ENCODE measurements around the gene SMIM29. TPM values are rescaled to one million over a fixed set of nuclear protein-coding genes. Genes with fewer than 3 reads are reported as not detected.

Gene SMIM29
- total RNA-seq, 1 experiment from 2014 or later, result 25.1 TPM

- TF ChIP-seq SIN3A (IDR thresholded peaks at IDR 0.05; ENCODE audit: low read depth), result no peak
These were observed 36.0 kb upstream of the SMIM29 start (continued) for GRCh38 chr6:34284563-34285447.

- H3K4me1 ChIP-seq (ENCODE audit: control insufficient read depth in 1 of 2, insufficient read depth in 2 of 2, low read length in 2 of 2), result no peaks in the 10 kb centered on the region
- no peaks in the 10 kb centered on the region for H3K79me2 ChIP-seq (ENCODE audit: insufficient read depth, low read length)
- TF ChIP-seq SP1 (IDR thresholded peaks at IDR 0.05; ENCODE audit: low read depth) (no peak), CBX3 (IDR thresholded peaks at IDR 0.05; ENCODE audit: low read depth) (no peak), FOSL1 (IDR thresholded peaks at IDR 0.05; ENCODE audit: low read depth) (no peak)
- POLR2A ChIA-PET, result interaction anchor here (1.1 kb wide), 1 partner anchor 34 kb away, joined by 3 read pairs; no protein-coding TSS in a partner anchor
- no peaks in the 10 kb centered on the region for H3K9me2 ChIP-seq (ENCODE audit: insufficient read depth)
- H4K20me1 ChIP-seq (ENCODE audit: insufficient read depth), result no peaks in the 10 kb centered on the region
- no peak overlapping the region for H3K4me2 ChIP-seq (ENCODE audit: low read length)
- H3K4me3 ChIP-seq (replicated peaks in 1 of 2; ENCODE audit: low read depth in 1 of 2, low read length in 2 of 2), result no peak overlapping the region
- no TSS peak for BruUV-seq (replicated peaks)
- no peak overlapping the region for H2AFZ ChIP-seq (ENCODE audit: low read depth, low read length, poor library complexity, severe bottlenecking)
- CTCF ChIA-PET, result no interaction called here
- RAD21 ChIA-PET (ENCODE audit: low non-redundant PET in 1 of 2, low total read pairs in 2 of 2, uncharacterized antibody in 2 of 2, unreplicated experiment in 2 of 2), result no interaction called here
- peaks cover 0 to 5% of the 10 kb centered on the region in 2 experiments; a peak in 1 of 4 replicates for H3K36me3 ChIP-seq (ENCODE audit: control insufficient read depth in 1 of 2, insufficient read depth in 2 of 2, low read length in 2 of 2)
- no peak for ATAC-seq
- H3K27me3 ChIP-seq (ENCODE audit: insufficient read depth, low read length), result no peaks in the 10 kb centered on the region
- no peaks in the 10 kb centered on the region for H3K9me3 ChIP-seq (ENCODE audit: control insufficient read depth in 1 of 2, insufficient read depth in 1 of 2, low read depth in 1 of 2, low read length in 2 of 2)
- DNase-seq (ENCODE audit: low read depth, low spot score), result no peak
- H3K27ac ChIP-seq (ENCODE audit: low read depth, low read length), result no peak overlapping the region
- no peak overlapping the region for H3K9ac ChIP-seq (ENCODE audit: low read length)
- intact Hi-C loops (cut with micrococcal nuclease), result no loop called here
These were observed 33.0 kb upstream of the SMIM29 start for GRCh38 chr6:34281702-34282334.

DNA sequence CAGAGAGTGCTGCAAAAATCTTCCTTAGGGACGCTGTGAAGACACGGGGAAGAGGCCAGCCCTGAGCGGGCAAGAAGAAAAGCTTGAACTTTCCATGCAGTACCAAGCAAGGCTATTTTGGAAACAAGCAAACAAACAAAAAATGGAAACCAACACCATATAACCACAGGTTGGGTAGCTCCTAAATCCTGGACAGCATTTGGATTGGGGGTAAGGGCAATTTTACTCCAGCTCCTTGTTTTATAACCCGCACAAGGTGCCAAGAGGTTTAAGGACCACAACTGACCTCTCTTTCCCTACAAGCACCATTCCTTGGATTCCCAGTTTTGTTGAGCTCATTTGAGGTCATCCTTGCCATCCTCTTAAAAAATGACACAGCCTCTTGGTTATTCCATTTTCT is 31.4 kb upstream of the SMIM29 start:
- ChIA-PET CTCF (no interaction called here), RAD21 (ENCODE audit: low non-redundant PET in 1 of 2, low total read pairs in 2 of 2, uncharacterized antibody in 2 of 2, unreplicated experiment in 2 of 2) (no interaction called here), POLR2A (no interaction called here)
- Histone ChIP-seq H3K27me3 (ENCODE audit: insufficient read depth, low read length) (no peaks in the 10 kb centered on the region), H2AFZ (ENCODE audit: low read depth, low read length, poor library complexity, severe bottlenecking) (no peak overlapping the region), H3K4me1 (ENCODE audit: control insufficient read depth in 1 of 2, insufficient read depth in 2 of 2, low read length in 2 of 2) (no peaks in the 10 kb centered on the region), H4K20me1 (ENCODE audit: insufficient read depth) (no peaks in the 10 kb centered on the region), H3K36me3 (ENCODE audit: control insufficient read depth in 1 of 2, insufficient read depth in 2 of 2, low read length in 2 of 2) (no peaks in the 10 kb centered on the region), H3K27ac (ENCODE audit: low read depth, low read length) (no peak overlapping the region), H3K4me2 (ENCODE audit: low read length) (no peak overlapping the region), H3K9ac (ENCODE audit: low read length) (no peak overlapping the region), H3K9me2 (ENCODE audit: insufficient read depth) (no peaks in the 10 kb centered on the region), H3K4me3 (replicated peaks in 1 of 2; ENCODE audit: low read depth in 1 of 2, low read length in 2 of 2) (no peak overlapping the region), H3K9me3 (ENCODE audit: control insufficient read depth in 1 of 2, insufficient read depth in 1 of 2, low read depth in 1 of 2, low read length in 2 of 2) (no peaks in the 10 kb centered on the region), H3K79me2 (ENCODE audit: insufficient read depth, low read length) (no peaks in the 10 kb centered on the region)
- intact Hi-C loops (cut with micrococcal nuclease), result no loop called here
- no TSS peak for BruUV-seq (replicated peaks)
- DNase-seq (ENCODE audit: low read depth, low spot score) (no peak), ATAC-seq (no peak)
- TF ChIP-seq CBX3 (IDR thresholded peaks at IDR 0.05; ENCODE audit: low read depth), result no peak
- TF ChIP-seq POLR2AphosphoS5 (IDR thresholded peaks at IDR 0.05; ENCODE audit: low read depth, low read length), result no peak
- no peak for TF ChIP-seq ZFX (IDR thresholded peaks at IDR 0.05)
- no peak for TF ChIP-seq ZNF274 (IDR thresholded peaks at IDR 0.05; ENCODE audit: low read depth, low read length)
- TF ChIP-seq, protein P1, sequence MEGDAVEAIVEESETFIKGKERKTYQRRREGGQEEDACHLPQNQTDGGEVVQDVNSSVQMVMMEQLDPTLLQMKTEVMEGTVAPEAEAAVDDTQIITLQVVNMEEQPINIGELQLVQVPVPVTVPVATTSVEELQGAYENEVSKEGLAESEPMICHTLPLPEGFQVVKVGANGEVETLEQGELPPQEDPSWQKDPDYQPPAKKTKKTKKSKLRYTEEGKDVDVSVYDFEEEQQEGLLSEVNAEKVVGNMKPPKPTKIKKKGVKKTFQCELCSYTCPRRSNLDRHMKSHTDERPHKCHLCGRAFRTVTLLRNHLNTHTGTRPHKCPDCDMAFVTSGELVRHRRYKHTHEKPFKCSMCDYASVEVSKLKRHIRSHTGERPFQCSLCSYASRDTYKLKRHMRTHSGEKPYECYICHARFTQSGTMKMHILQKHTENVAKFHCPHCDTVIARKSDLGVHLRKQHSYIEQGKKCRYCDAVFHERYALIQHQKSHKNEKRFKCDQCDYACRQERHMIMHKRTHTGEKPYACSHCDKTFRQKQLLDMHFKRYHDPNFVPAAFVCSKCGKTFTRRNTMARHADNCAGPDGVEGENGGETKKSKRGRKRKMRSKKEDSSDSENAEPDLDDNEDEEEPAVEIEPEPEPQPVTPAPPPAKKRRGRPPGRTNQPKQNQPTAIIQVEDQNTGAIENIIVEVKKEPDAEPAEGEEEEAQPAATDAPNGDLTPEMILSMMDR (IDR thresholded peaks at IDR 0.05 in 2 of 3, conservative IDR thresholded peaks at IDR 0.05 in 1 of 3; ENCODE audit: borderline replicate concordance in 1 of 3, insufficient read depth in 1 of 3, low read depth in 2 of 3, low read length in 2 of 3), result no peak
- no peak for TF ChIP-seq ELF1 (IDR thresholded peaks at IDR 0.05; ENCODE audit: borderline replicate concordance, low read depth)
- no peak for TF ChIP-seq SIN3A (IDR thresholded peaks at IDR 0.05; ENCODE audit: low read depth)
- TF ChIP-seq, protein P2, sequence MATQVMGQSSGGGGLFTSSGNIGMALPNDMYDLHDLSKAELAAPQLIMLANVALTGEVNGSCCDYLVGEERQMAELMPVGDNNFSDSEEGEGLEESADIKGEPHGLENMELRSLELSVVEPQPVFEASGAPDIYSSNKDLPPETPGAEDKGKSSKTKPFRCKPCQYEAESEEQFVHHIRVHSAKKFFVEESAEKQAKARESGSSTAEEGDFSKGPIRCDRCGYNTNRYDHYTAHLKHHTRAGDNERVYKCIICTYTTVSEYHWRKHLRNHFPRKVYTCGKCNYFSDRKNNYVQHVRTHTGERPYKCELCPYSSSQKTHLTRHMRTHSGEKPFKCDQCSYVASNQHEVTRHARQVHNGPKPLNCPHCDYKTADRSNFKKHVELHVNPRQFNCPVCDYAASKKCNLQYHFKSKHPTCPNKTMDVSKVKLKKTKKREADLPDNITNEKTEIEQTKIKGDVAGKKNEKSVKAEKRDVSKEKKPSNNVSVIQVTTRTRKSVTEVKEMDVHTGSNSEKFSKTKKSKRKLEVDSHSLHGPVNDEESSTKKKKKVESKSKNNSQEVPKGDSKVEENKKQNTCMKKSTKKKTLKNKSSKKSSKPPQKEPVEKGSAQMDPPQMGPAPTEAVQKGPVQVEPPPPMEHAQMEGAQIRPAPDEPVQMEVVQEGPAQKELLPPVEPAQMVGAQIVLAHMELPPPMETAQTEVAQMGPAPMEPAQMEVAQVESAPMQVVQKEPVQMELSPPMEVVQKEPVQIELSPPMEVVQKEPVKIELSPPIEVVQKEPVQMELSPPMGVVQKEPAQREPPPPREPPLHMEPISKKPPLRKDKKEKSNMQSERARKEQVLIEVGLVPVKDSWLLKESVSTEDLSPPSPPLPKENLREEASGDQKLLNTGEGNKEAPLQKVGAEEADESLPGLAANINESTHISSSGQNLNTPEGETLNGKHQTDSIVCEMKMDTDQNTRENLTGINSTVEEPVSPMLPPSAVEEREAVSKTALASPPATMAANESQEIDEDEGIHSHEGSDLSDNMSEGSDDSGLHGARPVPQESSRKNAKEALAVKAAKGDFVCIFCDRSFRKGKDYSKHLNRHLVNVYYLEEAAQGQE (IDR thresholded peaks at IDR 0.05; ENCODE audit: low read depth), result no peak
- TF ChIP-seq, protein P3, sequence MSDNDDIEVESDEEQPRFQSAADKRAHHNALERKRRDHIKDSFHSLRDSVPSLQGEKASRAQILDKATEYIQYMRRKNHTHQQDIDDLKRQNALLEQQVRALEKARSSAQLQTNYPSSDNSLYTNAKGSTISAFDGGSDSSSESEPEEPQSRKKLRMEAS (IDR thresholded peaks at IDR 0.05), result no peak
